HCT116 (cell line): ENCODE results near the gene ZSWIM7. TPM values are rescaled to one million over a fixed set of nuclear protein-coding genes. Genes with fewer than 3 reads are reported as not detected.

Experiments used
- ATAC-seq: fragments of 200-7000 bp; cut with Tn5 transposase; 2 replicates; pipeline ENCODE4 v1.9.1; 2020; ENCODE audit warnings: mild to moderate bottlenecking, moderate library complexity
- BruUV-seq: library from RNA; stranded (reverse); fragments of 400-500 nt; replicated peaks from 2 replicates; lab custom pipeline; 2021; lab: Mats Ljungman, UMichigan
- CTCF ChIA-PET: fragments of 300-600 bp; sonication (Branson Sonifier 250); formaldehyde crosslinking; loops from one replicate; lab custom pipeline; 2021; ENCODE audit warnings: antibody characterized with exemption; lab: Charles Lee
- POLR2A ChIA-PET: fragments of 300-600, 350-600 bp; sonication (Branson Sonifier 250); formaldehyde crosslinking; loops from one replicate; lab custom pipeline; 2021; ENCODE audit warnings: antibody characterized with exemption; lab: Charles Lee
- RAD21 ChIA-PET, 2 experiments: fragments of 300-600 bp; sonication (Branson Sonifier 250); formaldehyde crosslinking; loops; one replicate each; lab custom pipeline; 2023; ENCODE audit warnings: low total read pairs in 2 of 2; ENCODE audit not compliant: uncharacterized antibody in 2 of 2, unreplicated experiment in 2 of 2, low non-redundant PET in 1 of 2; lab: Charles Lee
- DNase-seq: peaks from one replicate; pipeline ENCODE4 v3.0.0-alpha.2; 2010; ENCODE audit warnings: low read depth, low spot score
- H2AFZ ChIP-seq: fragments of 200-600 bp; shearing (Covaris generic), sonication (generic); 2 replicates; pipeline ENCODE4 v1.6.1; 2017; ENCODE audit warnings: low read depth, mixed run types, mixed read lengths, antibody characterized with exemption, low read length; ENCODE audit not compliant: poor library complexity, severe bottlenecking
- H3K27ac ChIP-seq: 2 replicates; pipeline ENCODE4 v1.5.1; 2012; ENCODE audit warnings: low read depth, low read length
- H3K27me3 ChIP-seq: fragments of 200-600 bp; sonication (generic); 2 replicates; pipeline ENCODE4 v1.6.1; 2016; ENCODE audit warnings: mixed run types, low read length, mixed read lengths; ENCODE audit not compliant: insufficient read depth
- H3K36me3 ChIP-seq, 2 experiments: fragments of 200-500 bp in 1 of 2; fragments of 200-600 bp in 1 of 2; sonication (Bioruptor generic) in 1 of 2; sonication (generic) in 1 of 2; 2 replicates each; pipeline versions ENCODE4 v1.5.1 to v1.6.1; 2014 to 2016; ENCODE audit warnings: low read length in 2 of 2, inconsistent platforms in 1 of 2, mixed read lengths in 1 of 2, mixed run types in 1 of 2; ENCODE audit not compliant: insufficient read depth in 2 of 2, control insufficient read depth in 1 of 2
- H3K4me1 ChIP-seq, 2 experiments: fragments of 200-600 bp in 1 of 2; sonication (generic) in 1 of 2; 2 replicates each; pipeline versions ENCODE4 v1.5.1 to v1.6.1; 2012 to 2017; ENCODE audit warnings: low read length in 2 of 2, inconsistent platforms in 1 of 2, mild to moderate bottlenecking in 1 of 2, mixed read lengths in 1 of 2, mixed run types in 1 of 2, moderate library complexity in 1 of 2; ENCODE audit not compliant: insufficient read depth in 2 of 2, control insufficient read depth in 1 of 2
- H3K4me2 ChIP-seq: fragments of 200-600 bp; sonication (generic); 2 replicates; pipeline ENCODE4 v1.6.1; 2017; ENCODE audit warnings: mixed run types, low read length, mixed read lengths
- H3K4me3 ChIP-seq, 2 experiments: fragments of 200-600 bp in 1 of 2; sonication (generic) in 1 of 2; replicated peaks in 1 of 2; 2 replicates each; pipeline ENCODE4 v1.5.1; 2011 to 2016; ENCODE audit warnings: low read length in 2 of 2, control low read depth in 1 of 2, low read depth in 1 of 2, mild to moderate bottlenecking in 1 of 2, mixed read lengths in 1 of 2, mixed run types in 1 of 2
- H3K79me2 ChIP-seq: fragments of 200-600 bp; sonication (generic); 2 replicates; pipeline ENCODE4 v1.6.1; 2017; ENCODE audit warnings: mild to moderate bottlenecking, mixed run types, low read length, moderate library complexity, mixed read lengths; ENCODE audit not compliant: insufficient read depth
- H3K9ac ChIP-seq: fragments of 200-600 bp; sonication (generic); 2 replicates; pipeline ENCODE4 v1.6.1; 2016; ENCODE audit warnings: low read length, mixed read lengths
- H3K9me2 ChIP-seq: fragments of 200-600 bp; sonication (generic), shearing (Covaris generic); 2 replicates; pipeline ENCODE4 v1.6.1; 2017; ENCODE audit warnings: mixed run types, mild to moderate bottlenecking, moderate library complexity; ENCODE audit not compliant: insufficient read depth
- H3K9me3 ChIP-seq, 2 experiments: fragments of 200-500 bp in 1 of 2; fragments of 200-600 bp in 1 of 2; sonication (Bioruptor generic) in 1 of 2; sonication (generic) in 1 of 2; 2 replicates each; pipeline ENCODE4 v1.6.1; 2014 to 2017; ENCODE audit warnings: low read length in 2 of 2, mixed read lengths in 2 of 2, inconsistent platforms in 1 of 2, low read depth in 1 of 2, mild to moderate bottlenecking in 1 of 2, mixed run types in 1 of 2, moderate library complexity in 1 of 2; ENCODE audit not compliant: control insufficient read depth in 1 of 2, insufficient read depth in 1 of 2
- H4K20me1 ChIP-seq: fragments of 200-600 bp; sonication (generic), shearing (Covaris generic); 2 replicates; pipeline ENCODE4 v1.6.1; 2017; ENCODE audit warnings: mixed run types, mild to moderate bottlenecking, moderate library complexity; ENCODE audit not compliant: insufficient read depth
- ATF3 ChIP-seq: IDR thresholded peaks from 2 replicates; pipeline ENCODE4 v1.6.1; 2012
- POLR2A ChIP-seq: IDR thresholded peaks from 2 replicates; pipeline ENCODE4 v1.7.0; 2011; ENCODE audit warnings: borderline replicate concordance; ENCODE audit not compliant: insufficient read depth, insufficient read length; ENCODE audit errors: extremely low read depth
- POLR2AphosphoS5 ChIP-seq: IDR thresholded peaks from 2 replicates; pipeline ENCODE4 v1.6.1; 2011; ENCODE audit warnings: mild to moderate bottlenecking, low read depth, low read length, moderate library complexity
- REST ChIP-seq: IDR thresholded peaks from 2 replicates; pipeline ENCODE4 v1.6.1; 2012; ENCODE audit warnings: low read depth
- intact Hi-C: fragments of 100-400 bp; cut with micrococcal nuclease; formaldehyde crosslinking; loops from 2 replicates; pipeline ENCODE4 v1.10.0; 2022
- total RNA-seq: library from RNA; stranded (reverse); gene quantifications from one replicate; pipeline ENCODE4 v1.2.1, GENCODE V29; 2021; ENCODE audit not compliant: unreplicated experiment

Gene ZSWIM7
- total RNA-seq, 1 experiment from 2014 or later = 33.5 TPM

GRCh38 chr17:16001226-16001897, 1.9 kb upstream of the ZSWIM7 start:
- Histone ChIP-seq H3K79me2 (peaks cover 78% of the 10 kb centered on the region), H3K36me3 (peaks cover 36 to 59% of the 10 kb centered on the region in 2 experiments), H3K4me3 (peak overlapping the region; percentile 84 to 94), H4K20me1 (no peaks in the 10 kb centered on the region), H3K4me1 (peaks cover 10 to 20% of the 10 kb centered on the region in 2 experiments; a peak in 3 of 4 replicates), H3K9ac (peak overlapping the region; percentile 96; the same call in 1 of the 2 replicates), H3K27me3 (no peaks in the 10 kb centered on the region), H3K9me2 (no peaks in the 10 kb centered on the region), H3K27ac (no peak overlapping the region), H2AFZ (no peak overlapping the region), H3K9me3 (peaks cover 0 to 7% of the 10 kb centered on the region in 2 experiments; a peak in 1 of 4 replicates), H3K4me2 (peak overlapping the region; percentile 79)
- intact Hi-C loops = no loop called here
- DNase-seq (no peak), ATAC-seq (no peak)
- no peak for TF ChIP-seq POLR2A
- no peak for TF ChIP-seq ATF3
- no peak for TF ChIP-seq REST
- no peak for TF ChIP-seq POLR2AphosphoS5
- ChIA-PET CTCF (no interaction called here), POLR2A (no interaction called here), RAD21 (no interaction called here)
- no TSS peak for BruUV-seq
